ENCODE data around the gene TRIM44. TPM values are rescaled to one million over a fixed set of nuclear protein-coding genes. Genes with fewer than 3 reads are reported as not detected.

TRIM44 gene
- total RNA-seq, 2 experiments from 2014 or later: 11.3 to 19.9 TPM

GRCh38 chr11:35826006-35826405 is 163.4 kb downstream of the TRIM44 start:
- no peaks in the 10 kb centered on the region for H3K79me2 ChIP-seq (ENCODE audit: insufficient read depth, low read depth, low read length)
- no peaks in the 10 kb centered on the region for H4K20me1 ChIP-seq (ENCODE audit: insufficient read depth, low read length)
- POLR2A ChIA-PET: no interaction called here
- H3K4me3 ChIP-seq (ENCODE audit: low read depth, low read length, poor library complexity, severe bottlenecking): no peak overlapping the region
- H3K36me3 ChIP-seq (ENCODE audit: insufficient read depth, low read length): no peaks in the 10 kb centered on the region
- CTCF ChIA-PET (ENCODE audit: unreplicated experiment): no interaction called here
- TF ChIP-seq EZH2phosphoT487 (IDR thresholded peaks at IDR 0.05; ENCODE audit: borderline replicate concordance, low read depth, low read length): no peak
- TF ChIP-seq, protein P1, sequence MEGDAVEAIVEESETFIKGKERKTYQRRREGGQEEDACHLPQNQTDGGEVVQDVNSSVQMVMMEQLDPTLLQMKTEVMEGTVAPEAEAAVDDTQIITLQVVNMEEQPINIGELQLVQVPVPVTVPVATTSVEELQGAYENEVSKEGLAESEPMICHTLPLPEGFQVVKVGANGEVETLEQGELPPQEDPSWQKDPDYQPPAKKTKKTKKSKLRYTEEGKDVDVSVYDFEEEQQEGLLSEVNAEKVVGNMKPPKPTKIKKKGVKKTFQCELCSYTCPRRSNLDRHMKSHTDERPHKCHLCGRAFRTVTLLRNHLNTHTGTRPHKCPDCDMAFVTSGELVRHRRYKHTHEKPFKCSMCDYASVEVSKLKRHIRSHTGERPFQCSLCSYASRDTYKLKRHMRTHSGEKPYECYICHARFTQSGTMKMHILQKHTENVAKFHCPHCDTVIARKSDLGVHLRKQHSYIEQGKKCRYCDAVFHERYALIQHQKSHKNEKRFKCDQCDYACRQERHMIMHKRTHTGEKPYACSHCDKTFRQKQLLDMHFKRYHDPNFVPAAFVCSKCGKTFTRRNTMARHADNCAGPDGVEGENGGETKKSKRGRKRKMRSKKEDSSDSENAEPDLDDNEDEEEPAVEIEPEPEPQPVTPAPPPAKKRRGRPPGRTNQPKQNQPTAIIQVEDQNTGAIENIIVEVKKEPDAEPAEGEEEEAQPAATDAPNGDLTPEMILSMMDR (conservative IDR thresholded peaks at IDR 0.05; ENCODE audit: low read length): no peak
- no peaks in the 10 kb centered on the region for H3K4me1 ChIP-seq (ENCODE audit: insufficient read depth, low read length, poor library complexity, severe bottlenecking)
- no peak overlapping the region for H2AFZ ChIP-seq (ENCODE audit: low read length)
- intact Hi-C loops (cut with micrococcal nuclease; ENCODE audit: unreplicated experiment): no loop called here
- H3K4me2 ChIP-seq (ENCODE audit: low read length): no peak overlapping the region
- no peak overlapping the region for H3K27ac ChIP-seq (ENCODE audit: low read depth, low read length, poor library complexity, severe bottlenecking)
- DNase-seq (ENCODE audit: low spot score): no peak
- no TSS peak for BruUV-seq (replicated peaks)
- H3K9me2 ChIP-seq (ENCODE audit: insufficient read depth, low read length): no peaks in the 10 kb centered on the region
- no peaks in the 10 kb centered on the region for H3K9me3 ChIP-seq (ENCODE audit: low read length)

GRCh38 chr11:35826949-35827348 is 164.4 kb downstream of the TRIM44 start:
- no peaks in the 10 kb centered on the region for H3K79me2 ChIP-seq (ENCODE audit: insufficient read depth, low read depth, low read length)
- intact Hi-C loops (cut with micrococcal nuclease; ENCODE audit: unreplicated experiment): no loop called here
- ChIA-PET POLR2A (no interaction called here), CTCF (ENCODE audit: unreplicated experiment) (no interaction called here)
- H2AFZ ChIP-seq (ENCODE audit: low read length): no peak overlapping the region
- TF ChIP-seq, protein P1 (conservative IDR thresholded peaks at IDR 0.05; ENCODE audit: low read length): no peak
- no peak for TF ChIP-seq EZH2phosphoT487 (IDR thresholded peaks at IDR 0.05; ENCODE audit: borderline replicate concordance, low read depth, low read length)
- H3K4me2 ChIP-seq (ENCODE audit: low read length): no peak overlapping the region
- H3K27ac ChIP-seq (ENCODE audit: low read depth, low read length, poor library complexity, severe bottlenecking): no peak overlapping the region
- no peaks in the 10 kb centered on the region for H3K9me3 ChIP-seq (ENCODE audit: low read length)
- DNase-seq (ENCODE audit: low spot score): no peak
- BruUV-seq (replicated peaks): no TSS peak
- no peaks in the 10 kb centered on the region for H3K36me3 ChIP-seq (ENCODE audit: insufficient read depth, low read length)
- no peaks in the 10 kb centered on the region for H3K4me1 ChIP-seq (ENCODE audit: insufficient read depth, low read length, poor library complexity, severe bottlenecking)
- H4K20me1 ChIP-seq (ENCODE audit: insufficient read depth, low read length): no peaks in the 10 kb centered on the region
- H3K9me2 ChIP-seq (ENCODE audit: insufficient read depth, low read length): no peaks in the 10 kb centered on the region
- no peak overlapping the region for H3K4me3 ChIP-seq (ENCODE audit: low read depth, low read length, poor library complexity, severe bottlenecking)

DNA sequence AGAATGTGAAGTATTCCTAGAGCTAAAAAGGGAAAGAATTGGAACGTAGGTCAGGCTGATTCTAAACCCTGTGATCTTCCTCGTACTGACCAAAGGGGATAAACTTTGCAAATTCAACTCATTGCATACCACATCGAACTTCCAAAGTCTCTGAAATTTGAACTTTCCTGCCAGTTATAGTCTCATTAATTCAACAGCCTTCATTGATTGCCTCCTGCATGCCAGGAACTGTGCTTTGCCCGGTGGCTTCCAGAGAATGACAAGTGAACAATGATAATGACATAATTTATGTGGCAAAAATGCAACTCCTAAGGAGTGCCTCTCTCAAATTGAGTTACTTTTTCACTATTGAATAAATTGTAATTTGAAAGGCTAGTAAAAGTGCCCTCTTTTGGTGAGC is 173.6 kb downstream of the TRIM44 start:
- Histone ChIP-seq H3K36me3 (ENCODE audit: insufficient read depth, low read length) (no peaks in the 10 kb centered on the region), H3K27ac (ENCODE audit: low read depth, low read length, poor library complexity, severe bottlenecking) (no peak overlapping the region), H4K20me1 (ENCODE audit: insufficient read depth, low read length) (no peaks in the 10 kb centered on the region), H3K4me1 (ENCODE audit: insufficient read depth, low read length, poor library complexity, severe bottlenecking) (no peaks in the 10 kb centered on the region), H3K9me2 (ENCODE audit: insufficient read depth, low read length) (no peaks in the 10 kb centered on the region), H3K79me2 (ENCODE audit: insufficient read depth, low read depth, low read length) (no peaks in the 10 kb centered on the region), H3K4me2 (ENCODE audit: low read length) (no peak overlapping the region), H3K9me3 (ENCODE audit: low read length) (no peaks in the 10 kb centered on the region), H2AFZ (ENCODE audit: low read length) (no peak overlapping the region), H3K4me3 (ENCODE audit: low read depth, low read length, poor library complexity, severe bottlenecking) (no peak overlapping the region)
- intact Hi-C loops (cut with micrococcal nuclease; ENCODE audit: unreplicated experiment): no loop called here
- DNase-seq (ENCODE audit: low spot score): no peak
- ChIA-PET CTCF (ENCODE audit: unreplicated experiment) (interaction anchor here (0.6 kb wide), 1 partner anchor 133 kb away, joined by 3 read pairs; no protein-coding TSS in a partner anchor), POLR2A (no interaction called here)
- no TSS peak for BruUV-seq (replicated peaks)
- TF ChIP-seq, protein P1 (conservative IDR thresholded peaks at IDR 0.05; ENCODE audit: low read length): no peak
- no peak for TF ChIP-seq EZH2phosphoT487 (IDR thresholded peaks at IDR 0.05; ENCODE audit: borderline replicate concordance, low read depth, low read length)
